Daoy (cell line): Measurements from ENCODE around the gene SVIL. TPM values are rescaled to one million over a fixed set of nuclear protein-coding genes. Genes with fewer than 3 reads are reported as not detected.
A peak's percentile ranks its signal among the peaks of the same experiment; 100 is the strongest.

Source experiments
- DNase-seq: peaks from one replicate; pipeline ENCODE4 v3.0.0-alpha.2; 2015; ENCODE audit warnings: low read depth
- total RNA-seq: library from RNA; depleted of rRNA; stranded (reverse); fragments of >200 nt; shearing (Covaris generic); gene quantifications from 2 replicates; pipeline ENCODE4 v1.2.3, GENCODE V29; 2014

Gene SVIL
- total RNA-seq, 1 experiment from 2014 or later: 15.3 TPM

DNA sequence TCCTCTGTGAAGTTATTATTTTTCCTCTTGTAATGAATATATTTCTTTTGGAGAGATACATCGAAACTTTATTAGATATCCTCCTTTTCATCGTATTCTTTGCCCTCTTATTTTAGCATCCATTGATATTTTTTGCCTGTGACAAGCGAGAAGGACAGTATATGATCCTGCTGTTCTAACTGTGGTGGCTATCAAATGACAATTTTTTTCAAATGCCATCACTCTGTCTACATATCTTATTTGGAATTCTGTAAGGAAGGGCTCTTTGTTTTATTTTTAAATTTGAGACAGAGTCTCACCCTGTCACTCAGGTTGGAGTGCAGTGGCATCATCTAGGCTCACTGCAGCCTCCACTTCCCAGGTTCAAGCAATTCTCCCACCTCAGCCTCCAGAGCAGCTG, 217.4 kb downstream of the SVIL start:
- no peak for DNase-seq

DNA sequence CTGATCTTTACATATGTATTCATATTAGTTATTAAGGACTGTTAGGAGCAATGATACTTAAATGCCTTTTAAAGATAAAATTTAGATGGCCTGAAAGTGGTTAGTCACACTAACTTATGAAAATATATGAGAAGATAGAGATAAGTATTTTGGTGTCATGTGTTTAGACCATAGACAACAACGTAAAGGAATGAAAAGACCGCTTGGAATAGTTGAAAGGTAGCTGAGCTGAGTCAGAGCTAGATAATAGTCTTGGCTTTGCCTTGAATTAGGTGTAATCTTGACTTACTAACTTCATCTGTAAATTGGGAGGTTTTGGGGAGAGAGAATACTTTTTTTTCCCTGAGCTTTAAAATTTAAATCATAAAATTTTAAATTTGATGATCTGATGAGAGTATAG, 218.9 kb downstream of the SVIL start:
- no peak for DNase-seq

DNA sequence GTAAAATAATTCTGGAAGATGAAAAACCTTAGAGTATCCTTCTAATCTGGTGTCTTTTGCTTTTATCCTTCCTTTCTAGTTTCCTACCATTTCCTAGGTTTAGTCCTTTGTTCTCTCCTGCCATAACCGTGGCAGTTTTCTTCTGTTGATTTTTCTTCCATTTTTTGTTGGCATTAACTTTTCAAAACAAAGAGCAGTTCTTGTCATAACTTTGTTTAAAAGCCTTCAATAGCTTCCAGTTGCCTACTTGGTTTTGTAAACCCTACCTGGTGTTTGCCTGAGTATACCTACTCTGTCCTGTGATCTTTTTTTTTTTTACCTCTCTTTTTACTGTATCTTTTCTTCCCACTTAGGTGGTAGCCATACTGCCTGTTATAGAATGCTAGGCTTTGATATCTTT, 220.3 kb downstream of the SVIL start:
- DNase-seq: no peak

DNA sequence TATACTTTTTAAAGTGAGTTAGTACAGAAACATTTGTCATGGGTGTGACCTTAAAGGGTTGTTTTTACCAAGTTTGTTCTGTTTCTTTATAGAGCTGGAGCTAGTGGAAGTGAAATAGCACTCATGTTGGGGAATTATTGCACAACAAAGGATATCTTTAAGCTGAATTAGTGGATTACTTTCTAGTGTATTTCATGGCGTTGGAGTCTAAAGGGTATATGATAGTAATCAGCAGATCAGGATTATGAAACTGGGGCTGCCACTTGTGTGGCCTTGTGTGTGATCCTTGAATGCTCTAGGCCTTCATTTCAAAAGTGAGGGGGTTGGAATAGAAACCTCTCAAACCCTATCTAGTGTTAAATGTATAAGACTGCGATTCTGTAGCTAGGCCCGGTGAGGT, 222.3 kb downstream of the SVIL start:
- DNase-seq: no peak

DNA sequence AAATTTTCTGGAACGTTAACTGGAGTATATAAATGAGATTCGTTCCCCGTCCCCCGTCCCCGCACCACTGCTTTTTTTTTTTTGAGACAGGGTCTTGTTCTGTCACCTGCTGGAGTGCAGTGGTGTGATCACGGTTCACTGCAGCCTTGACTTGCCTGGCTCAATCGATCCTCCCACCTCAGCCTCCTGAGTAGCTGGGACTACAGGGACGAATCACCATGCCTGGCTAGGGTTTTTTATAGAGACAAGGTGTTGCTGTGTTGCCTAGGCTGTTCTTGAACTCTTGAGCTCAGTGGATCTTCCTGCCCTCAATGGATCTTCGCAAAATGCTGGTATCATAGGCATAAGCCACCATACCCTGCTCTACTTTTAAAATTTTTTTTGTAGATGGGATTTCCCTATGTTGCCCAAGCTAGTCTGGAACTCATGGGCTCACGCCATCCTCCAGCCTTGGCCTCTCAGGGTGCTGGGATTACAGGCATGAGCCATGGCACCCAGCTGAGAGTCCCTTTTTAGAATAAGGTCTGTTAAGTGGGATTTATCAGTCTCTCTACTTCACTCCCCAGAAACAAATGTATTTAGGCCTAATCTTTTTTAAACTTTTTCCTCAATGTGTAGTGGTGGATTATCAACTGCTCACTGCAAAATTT, 223.0 kb downstream of the SVIL start:
- no peak for DNase-seq

DNA sequence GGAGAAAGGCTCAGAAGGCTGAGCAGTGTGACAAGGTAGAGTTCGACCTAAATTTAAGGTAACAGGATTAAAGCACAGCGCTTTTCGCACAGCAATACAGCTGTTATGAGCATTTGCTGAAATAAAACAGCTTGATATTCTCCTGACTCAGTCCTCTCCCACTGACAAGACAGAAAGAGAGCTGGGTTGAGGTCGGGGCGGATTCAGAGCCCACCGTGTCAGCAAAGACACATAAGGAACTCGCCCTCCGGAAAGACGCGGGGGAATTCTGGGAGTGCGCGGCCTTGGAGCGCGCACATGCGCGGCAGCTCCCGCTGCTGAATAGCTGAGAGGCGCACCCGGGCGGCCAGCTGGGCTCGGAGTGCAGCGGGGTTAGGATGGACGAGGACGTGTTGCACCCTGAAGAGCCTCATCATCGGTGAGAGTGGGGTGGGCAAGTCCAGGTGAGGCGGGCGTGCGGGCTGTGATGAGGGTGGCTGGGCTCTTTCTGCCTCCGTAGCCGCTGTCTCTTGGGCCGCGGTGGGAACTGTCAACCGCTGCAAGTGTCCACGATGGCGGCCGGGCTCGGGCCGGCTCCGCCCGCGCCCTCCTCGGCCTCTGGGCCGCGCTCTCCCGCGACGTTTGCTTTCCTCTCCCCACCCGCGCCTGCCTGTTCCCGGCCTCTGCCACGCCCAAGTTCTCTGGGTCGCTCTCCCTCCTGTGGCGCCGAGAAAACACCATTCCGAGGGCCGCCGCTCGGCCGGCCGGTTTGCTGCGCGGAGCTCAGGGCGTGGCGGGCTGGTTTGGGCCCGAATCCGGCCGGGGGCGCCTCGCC, 225.3 kb downstream of the SVIL start:
- peak; percentile 71 for DNase-seq

DNA sequence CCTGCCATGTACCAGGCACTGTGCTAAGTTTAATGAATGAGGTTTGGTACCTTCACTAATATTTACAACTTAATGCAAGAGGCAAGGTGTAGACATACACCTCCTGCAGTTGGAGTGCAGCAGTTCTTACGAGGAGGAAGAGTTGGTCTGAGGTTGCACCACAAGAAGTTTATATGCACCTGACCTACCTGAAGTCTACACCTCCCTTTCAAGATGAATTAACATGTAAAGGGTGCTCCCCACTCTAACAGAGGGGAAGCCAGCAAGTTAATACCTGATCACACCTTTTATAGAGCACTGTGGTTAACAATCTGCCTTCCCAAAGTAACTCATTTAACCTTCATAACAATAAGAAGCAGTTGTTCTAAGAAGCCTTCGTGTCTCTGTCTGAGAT, 225.9 kb downstream of the SVIL start:
- DNase-seq: no peak
